RWPE2 (cell line): ENCODE data around the gene TMEM151A.
"Not testable (repeated sequence)": the region's sequence is repeated elsewhere in the genome, so short reads cannot be mapped to it uniquely, and the experiment has no call there.

ENCODE experiments used
- ATAC-seq: fragments of 200-7000 bp; cut with Tn5 transposase; 3 replicates; pipeline ENCODE4 v1.9.1; 2021; ENCODE audit warnings: low read depth
- DNase-seq: peaks from one replicate; pipeline ENCODE4 v3.0.0-alpha.2; 2020; ENCODE audit warnings: low spot score
- H3K27ac ChIP-seq: fragments of 450-650 bp; 2 replicates; pipeline ENCODE4 v1.5.1; 2017; ENCODE audit warnings: mild to moderate bottlenecking; ENCODE audit not compliant: poor library complexity, severe bottlenecking
- H3K27me3 ChIP-seq: fragments of 250-450 bp; sonication (Bioruptor Pico); 2 replicates; pipeline ENCODE4 v1.5.1; 2021; ENCODE audit warnings: mild to moderate bottlenecking, moderate library complexity; ENCODE audit not compliant: insufficient read depth, poor library complexity, severe bottlenecking
- H3K36me3 ChIP-seq: fragments of 250-450 bp; sonication (Bioruptor Pico); 2 replicates; pipeline ENCODE4 v1.5.1; 2020; ENCODE audit warnings: low read depth, mild to moderate bottlenecking, moderate library complexity
- H3K4me1 ChIP-seq: fragments of 250-450 bp; sonication (Bioruptor Pico); 2 replicates; pipeline ENCODE4 v1.5.1; 2021; ENCODE audit warnings: mild to moderate bottlenecking, moderate library complexity; ENCODE audit not compliant: insufficient read depth, poor library complexity, severe bottlenecking
- H3K4me3 ChIP-seq: fragments of 250-450 bp; sonication (Bioruptor Pico); 2 replicates; pipeline ENCODE4 v1.5.1; 2021; ENCODE audit warnings: mild to moderate bottlenecking, moderate library complexity; ENCODE audit not compliant: severe bottlenecking
- H3K9me3 ChIP-seq: fragments of 250-450 bp; sonication (Bioruptor Pico); 2 replicates; pipeline ENCODE4 v1.5.1; 2021; ENCODE audit warnings: mild to moderate bottlenecking, moderate library complexity; ENCODE audit not compliant: severe bottlenecking
- CTCF ChIP-seq: fragments of 450-650 bp; IDR thresholded peaks from one replicate; pipeline ENCODE4 v1.5.1; 2017; ENCODE audit warnings: mild to moderate bottlenecking, moderate library complexity; ENCODE audit not compliant: poor library complexity, severe bottlenecking

The TMEM151A gene

DNA sequence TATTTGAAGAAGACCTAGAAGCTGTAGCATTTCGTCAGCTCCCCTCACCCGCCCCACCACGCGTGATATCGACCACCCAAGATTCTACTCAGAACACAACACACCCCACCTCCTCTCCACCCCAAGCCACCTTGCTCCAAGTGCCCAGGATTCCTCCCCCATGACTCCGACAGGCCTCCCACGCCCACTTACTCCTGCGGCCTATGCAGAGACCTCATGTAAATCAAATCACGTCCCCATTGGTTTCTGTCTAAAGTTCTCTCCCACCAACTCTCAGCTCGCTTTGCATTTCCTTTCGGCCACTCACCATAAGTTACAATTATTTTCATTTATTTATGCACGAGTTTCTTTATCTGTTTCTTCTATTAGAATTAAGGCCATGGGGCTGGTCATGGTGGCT is 11.0 kb downstream of the TMEM151A start:
- H3K9me3 ChIP-seq, result no peaks in the 10 kb centered on the region
- DNase-seq, result no peak
- no peak overlapping the region for H3K4me3 ChIP-seq
- ATAC-seq, result no peak
- H3K27me3 ChIP-seq, result no peaks in the 10 kb centered on the region
- no peak overlapping the region for H3K27ac ChIP-seq
- no peak for TF ChIP-seq CTCF
- no peaks in the 10 kb centered on the region for H3K4me1 ChIP-seq
- no peaks in the 10 kb centered on the region for H3K36me3 ChIP-seq

- no peak for TF ChIP-seq CTCF
- Histone ChIP-seq H3K4me1 (no peaks in the 10 kb centered on the region), H3K36me3 (no peaks in the 10 kb centered on the region), H3K27ac (no peak overlapping the region), H3K27me3 (no peaks in the 10 kb centered on the region), H3K9me3 (no peaks in the 10 kb centered on the region), H3K4me3 (no peak overlapping the region)
- ATAC-seq (no peak), DNase-seq (no peak)
Measured at GRCh38 chr11:66309475-66309874, 17.8 kb downstream of the TMEM151A start.

DNA sequence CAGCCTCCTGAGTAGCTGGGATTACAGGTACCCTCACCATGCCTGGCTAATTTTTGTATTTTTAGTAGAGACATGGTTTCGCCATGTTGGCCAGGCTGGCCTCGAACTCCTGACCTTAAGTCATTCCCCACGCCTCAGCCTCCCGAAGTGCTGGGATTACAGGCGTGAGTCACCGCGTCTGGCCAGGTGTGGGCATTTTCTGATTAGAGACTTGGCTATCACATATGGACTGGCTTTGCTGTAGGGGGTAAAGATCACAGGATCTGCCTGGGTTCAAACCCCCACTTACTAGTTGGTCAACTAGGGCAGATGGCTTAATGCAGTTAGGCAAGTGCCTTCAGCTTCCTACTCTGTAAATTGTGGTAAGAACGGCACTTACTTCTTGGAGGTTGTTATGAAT is 18.6 kb downstream of the TMEM151A start:
- no peaks in the 10 kb centered on the region for H3K36me3 ChIP-seq
- no peak for DNase-seq
- no peak overlapping the region for H3K27ac ChIP-seq
- H3K27me3 ChIP-seq, result no peaks in the 10 kb centered on the region
- TF ChIP-seq CTCF, result no peak
- H3K4me3 ChIP-seq, result no peak overlapping the region
- H3K9me3 ChIP-seq, result no peaks in the 10 kb centered on the region
- H3K4me1 ChIP-seq, result no peaks in the 10 kb centered on the region
- no peak for ATAC-seq

- not testable (repeated sequence) for H3K27ac ChIP-seq, H3K27me3 ChIP-seq, H3K36me3 ChIP-seq, H3K4me3 ChIP-seq, ATAC-seq, H3K9me3 ChIP-seq, DNase-seq, H3K4me1 ChIP-seq
Measured at GRCh38 chr11:66310803-66311440, 19.2 kb downstream of the TMEM151A start.

- TF ChIP-seq CTCF, result no peak
- DNase-seq, result no peak
- H3K36me3 ChIP-seq, result no peaks in the 10 kb centered on the region
- ATAC-seq, result no peak
- peak overlapping the region; percentile 40 for H3K4me3 ChIP-seq
- no peaks in the 10 kb centered on the region for H3K4me1 ChIP-seq
- H3K27ac ChIP-seq, result peak overlapping the region; percentile 42
- H3K27me3 ChIP-seq, result no peaks in the 10 kb centered on the region
- no peaks in the 10 kb centered on the region for H3K9me3 ChIP-seq
Measured at GRCh38 chr11:66311470-66311964, 19.8 kb downstream of the TMEM151A start.
